WTC11 (cell line): ENCODE measurements around the gene RUNX1. TPM values are rescaled to one million over a fixed set of nuclear protein-coding genes. Genes with fewer than 3 reads are reported as not detected.

Experiments
- ATAC-seq: fragments of 200-7000 bp; cut with Tn5 transposase; 2 replicates; pipeline ENCODE4 v1.10.0; 2021; ENCODE audit warnings: mild to moderate bottlenecking, moderate library complexity
- CTCF ChIA-PET: fragments of 300-600 bp; sonication (Branson Sonifier 250); formaldehyde crosslinking; loops from one replicate; lab custom pipeline; 2021; ENCODE audit warnings: antibody characterized with exemption; lab: Charles Lee
- POLR2A ChIA-PET: fragments of 350-600 bp; sonication (Branson Sonifier 250); formaldehyde crosslinking; loops from one replicate; lab custom pipeline; 2021; ENCODE audit warnings: antibody characterized with exemption; lab: Charles Lee
- DNase-seq: peaks from one replicate; pipeline ENCODE4 v3.0.0; 2021; ENCODE audit warnings: low spot score
- H3K27ac Mint-ChIP-seq: 2 replicates; pipeline ENCODE4 v1.8.0; 2021; ENCODE audit warnings: mixed read lengths
- H3K27me3 Mint-ChIP-seq: 2 replicates; pipeline ENCODE4 v1.8.0; 2021; ENCODE audit warnings: low read depth, mild to moderate bottlenecking, moderate library complexity, mixed read lengths
- H3K36me3 Mint-ChIP-seq: 2 replicates; pipeline ENCODE4 v1.8.0; 2021; ENCODE audit warnings: mixed read lengths
- H3K4me1 Mint-ChIP-seq: 2 replicates; pipeline ENCODE4 v1.8.0; 2022; ENCODE audit warnings: mixed read lengths
- H3K4me3 Mint-ChIP-seq: 2 replicates; pipeline ENCODE4 v1.8.0; 2021; ENCODE audit warnings: mild to moderate bottlenecking, moderate library complexity, mixed read lengths
- H3K9me3 Mint-ChIP-seq: 2 replicates; pipeline ENCODE4 v1.8.0; 2021; ENCODE audit warnings: mixed read lengths
- CREB1 ChIP-seq: sonication (generic); formaldehyde crosslinking; IDR thresholded peaks from 2 replicates; pipeline ENCODE4 v1.8.0; 2023; ENCODE audit warnings: mild to moderate bottlenecking, missing genetic modification reagents
- ESRRA ChIP-seq: sonication (generic); formaldehyde crosslinking; IDR thresholded peaks from 2 replicates; pipeline ENCODE4 v1.8.1; 2022; ENCODE audit warnings: mild to moderate bottlenecking, missing genetic modification reagents, borderline replicate concordance
- GABPB1 ChIP-seq: sonication (generic); formaldehyde crosslinking; IDR thresholded peaks from 2 replicates; pipeline ENCODE4 v1.8.1; 2023; ENCODE audit warnings: mild to moderate bottlenecking, missing genetic modification reagents
- GRHL2 ChIP-seq: fragments of 250-450 bp; sonication (Bioruptor Pico); IDR thresholded peaks from 2 replicates; pipeline ENCODE4 v1.8.0; 2022; ENCODE audit warnings: mild to moderate bottlenecking, moderate library complexity; ENCODE audit not compliant: insufficient replicate concordance, severe bottlenecking
- IRF2 ChIP-seq: sonication (generic); formaldehyde crosslinking; IDR thresholded peaks from 2 replicates; pipeline ENCODE4 v1.8.0; 2022; ENCODE audit warnings: low read depth, missing genetic modification reagents, borderline replicate concordance
- JAZF1 ChIP-seq: fragments of 250-450 bp; sonication (Bioruptor Pico); IDR thresholded peaks from 2 replicates; pipeline ENCODE4 v1.9.0; 2021; ENCODE audit warnings: moderate library complexity, mild to moderate bottlenecking, inconsistent platforms
- NFATC4 ChIP-seq: fragments of 250-450 bp; sonication (Bioruptor Pico); IDR thresholded peaks from 2 replicates; pipeline ENCODE4 v1.9.0; 2021; ENCODE audit warnings: mild to moderate bottlenecking
- PRRX2 ChIP-seq: fragments of 250-450 bp; sonication (Bioruptor Pico); IDR thresholded peaks from 2 replicates; pipeline ENCODE4 v1.8.0; 2021; ENCODE audit warnings: mild to moderate bottlenecking
- RELA ChIP-seq: sonication (generic); formaldehyde crosslinking; IDR thresholded peaks from 2 replicates; pipeline ENCODE4 v1.8.1; 2022; ENCODE audit warnings: missing genetic modification reagents, mild to moderate bottlenecking, borderline replicate concordance
- TCF7 ChIP-seq: sonication (generic); formaldehyde crosslinking; IDR thresholded peaks from 2 replicates; pipeline ENCODE4 v1.8.0; 2022; ENCODE audit warnings: mild to moderate bottlenecking, low read depth, missing genetic modification reagents, moderate library complexity
- TP53 ChIP-seq: sonication (generic); formaldehyde crosslinking; IDR thresholded peaks from 2 replicates; pipeline ENCODE4 v1.8.1; 2023; ENCODE audit warnings: mild to moderate bottlenecking, missing genetic modification reagents
- ZNF121 ChIP-seq: sonication (generic); formaldehyde crosslinking; IDR thresholded peaks from 2 replicates; pipeline ENCODE4 v1.8.0; 2023; ENCODE audit warnings: missing genetic modification reagents
- ZNF219 ChIP-seq: sonication (generic); formaldehyde crosslinking; IDR thresholded peaks from 2 replicates; pipeline ENCODE4 v1.8.0; 2023; ENCODE audit warnings: missing genetic modification reagents, mild to moderate bottlenecking, borderline replicate concordance
- ZNF263 ChIP-seq: sonication (generic); formaldehyde crosslinking; IDR thresholded peaks from 2 replicates; pipeline ENCODE4 v1.8.1; 2022; ENCODE audit warnings: low read depth, mild to moderate bottlenecking, moderate library complexity, missing genetic modification reagents
- ZNF396 ChIP-seq: fragments of 250-450 bp; sonication (Bioruptor Pico); IDR thresholded peaks from 2 replicates; pipeline ENCODE4 v1.8.0; 2021; ENCODE audit warnings: mild to moderate bottlenecking, moderate library complexity, borderline replicate concordance
- total RNA-seq: library from RNA; stranded (reverse); gene quantifications from 3 replicates; pipeline ENCODE4 v1.2.3, GENCODE V29; 2021
- TF ChIP-seq, protein P1 (sequence below): fragments of 250-450 bp; sonication (Bioruptor Pico); conservative IDR thresholded peaks from 2 replicates; pipeline ENCODE4 v1.9.0; 2021; ENCODE audit warnings: mild to moderate bottlenecking
- TF ChIP-seq, protein P2 (sequence below): sonication (generic); formaldehyde crosslinking; IDR thresholded peaks from 2 replicates; pipeline ENCODE4 v1.8.1; 2022; ENCODE audit warnings: low read depth, mild to moderate bottlenecking, moderate library complexity, missing genetic modification reagents, borderline replicate concordance
- TF ChIP-seq, protein P3 (sequence below): fragments of 250-450 bp; sonication (Bioruptor Pico); IDR thresholded peaks from 2 replicates; pipeline ENCODE4 v1.9.0; 2021; ENCODE audit warnings: mild to moderate bottlenecking
- TF ChIP-seq, protein P4 (sequence below): fragments of 250-450 bp; sonication (Bioruptor Pico); IDR thresholded peaks from 2 replicates; pipeline ENCODE4 v1.9.0; 2021; ENCODE audit warnings: mild to moderate bottlenecking, borderline replicate concordance
- TF ChIP-seq, protein P5 (sequence below): sonication (generic); formaldehyde crosslinking; IDR thresholded peaks from 2 replicates; pipeline ENCODE4 v1.8.1; 2023; ENCODE audit warnings: mild to moderate bottlenecking, missing genetic modification reagents, borderline replicate concordance

Gene RUNX1
- total RNA-seq, 1 experiment from 2014 or later = 2.2 TPM

DNA sequence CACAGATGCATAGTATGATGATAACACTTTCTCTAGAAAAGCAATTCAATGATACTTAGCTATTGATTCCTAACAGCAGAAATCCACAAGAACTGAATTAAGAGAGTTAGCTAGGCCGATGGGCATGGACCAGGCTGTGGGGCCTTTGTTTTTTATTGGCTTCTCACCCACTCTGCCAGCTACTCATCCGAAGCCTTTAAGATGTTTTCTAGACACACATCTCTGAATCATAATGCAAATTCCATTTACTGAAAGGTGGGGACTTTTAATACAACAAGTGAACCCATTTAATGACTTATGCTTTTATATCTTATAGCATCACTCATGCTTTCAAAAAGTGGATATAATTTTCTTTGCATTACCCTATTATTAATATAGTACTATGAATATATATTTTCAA lies 170.2 kb downstream of the RUNX1 start:
- TF ChIP-seq, protein P1, sequence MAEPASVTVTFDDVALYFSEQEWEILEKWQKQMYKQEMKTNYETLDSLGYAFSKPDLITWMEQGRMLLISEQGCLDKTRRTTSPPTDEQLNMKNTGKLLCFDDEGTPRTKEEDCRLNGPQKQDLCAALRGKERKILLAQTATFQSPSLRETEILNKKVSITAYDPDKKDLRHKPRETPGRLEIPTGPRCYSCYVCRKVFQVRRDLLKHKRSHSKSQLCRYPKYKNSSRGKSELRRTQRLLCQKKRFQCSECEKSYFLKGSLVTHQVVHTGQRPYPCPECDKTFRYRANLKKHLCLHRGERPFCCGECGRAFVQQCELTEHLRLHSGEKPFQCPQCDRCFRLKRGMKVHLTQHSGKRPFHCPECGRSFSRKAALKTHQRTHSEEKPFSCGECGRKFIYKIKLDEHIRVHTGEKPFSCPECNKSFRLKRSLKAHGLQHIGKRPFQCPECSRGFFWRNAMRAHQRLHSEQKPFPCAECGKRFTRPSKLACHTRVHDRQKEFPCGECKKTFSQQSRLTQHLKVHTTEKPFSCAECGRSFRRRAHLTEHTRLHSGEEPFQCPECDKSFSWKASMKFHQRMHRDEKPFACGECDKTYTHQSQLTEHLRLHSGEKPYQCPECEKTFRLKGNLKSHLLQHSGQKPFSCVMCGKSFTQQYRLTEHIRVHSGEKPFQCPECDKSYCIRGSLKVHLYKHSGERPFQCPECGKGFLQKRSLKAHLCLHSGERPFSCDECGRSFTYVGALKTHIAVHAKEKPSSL = no peak
- TF ChIP-seq GRHL2 (CRISPR knock-in tag) = no peak
- TF ChIP-seq RELA = no peak
- TF ChIP-seq TCF7 = no peak
- no peak for TF ChIP-seq NFATC4 (CRISPR knock-in tag)
- TF ChIP-seq, protein P2, sequence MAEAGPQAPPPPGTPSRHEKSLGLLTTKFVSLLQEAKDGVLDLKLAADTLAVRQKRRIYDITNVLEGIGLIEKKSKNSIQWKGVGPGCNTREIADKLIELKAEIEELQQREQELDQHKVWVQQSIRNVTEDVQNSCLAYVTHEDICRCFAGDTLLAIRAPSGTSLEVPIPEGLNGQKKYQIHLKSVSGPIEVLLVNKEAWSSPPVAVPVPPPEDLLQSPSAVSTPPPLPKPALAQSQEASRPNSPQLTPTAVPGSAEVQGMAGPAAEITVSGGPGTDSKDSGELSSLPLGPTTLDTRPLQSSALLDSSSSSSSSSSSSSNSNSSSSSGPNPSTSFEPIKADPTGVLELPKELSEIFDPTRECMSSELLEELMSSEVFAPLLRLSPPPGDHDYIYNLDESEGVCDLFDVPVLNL (CRISPR knock-in tag) = no peak
- no peak for TF ChIP-seq CREB1 (CRISPR knock-in tag)
- no peak for TF ChIP-seq GABPB1
- TF ChIP-seq ZNF219 (CRISPR knock-in tag) = no peak
- TF ChIP-seq, protein P3, sequence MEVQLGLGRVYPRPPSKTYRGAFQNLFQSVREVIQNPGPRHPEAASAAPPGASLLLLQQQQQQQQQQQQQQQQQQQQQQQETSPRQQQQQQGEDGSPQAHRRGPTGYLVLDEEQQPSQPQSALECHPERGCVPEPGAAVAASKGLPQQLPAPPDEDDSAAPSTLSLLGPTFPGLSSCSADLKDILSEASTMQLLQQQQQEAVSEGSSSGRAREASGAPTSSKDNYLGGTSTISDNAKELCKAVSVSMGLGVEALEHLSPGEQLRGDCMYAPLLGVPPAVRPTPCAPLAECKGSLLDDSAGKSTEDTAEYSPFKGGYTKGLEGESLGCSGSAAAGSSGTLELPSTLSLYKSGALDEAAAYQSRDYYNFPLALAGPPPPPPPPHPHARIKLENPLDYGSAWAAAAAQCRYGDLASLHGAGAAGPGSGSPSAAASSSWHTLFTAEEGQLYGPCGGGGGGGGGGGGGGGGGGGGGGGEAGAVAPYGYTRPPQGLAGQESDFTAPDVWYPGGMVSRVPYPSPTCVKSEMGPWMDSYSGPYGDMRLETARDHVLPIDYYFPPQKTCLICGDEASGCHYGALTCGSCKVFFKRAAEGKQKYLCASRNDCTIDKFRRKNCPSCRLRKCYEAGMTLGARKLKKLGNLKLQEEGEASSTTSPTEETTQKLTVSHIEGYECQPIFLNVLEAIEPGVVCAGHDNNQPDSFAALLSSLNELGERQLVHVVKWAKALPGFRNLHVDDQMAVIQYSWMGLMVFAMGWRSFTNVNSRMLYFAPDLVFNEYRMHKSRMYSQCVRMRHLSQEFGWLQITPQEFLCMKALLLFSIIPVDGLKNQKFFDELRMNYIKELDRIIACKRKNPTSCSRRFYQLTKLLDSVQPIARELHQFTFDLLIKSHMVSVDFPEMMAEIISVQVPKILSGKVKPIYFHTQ (CRISPR knock-in tag) = no peak
- TF ChIP-seq JAZF1 (CRISPR knock-in tag) = no peak
- TF ChIP-seq ESRRA (CRISPR knock-in tag) = no peak
- TF ChIP-seq, protein P4, sequence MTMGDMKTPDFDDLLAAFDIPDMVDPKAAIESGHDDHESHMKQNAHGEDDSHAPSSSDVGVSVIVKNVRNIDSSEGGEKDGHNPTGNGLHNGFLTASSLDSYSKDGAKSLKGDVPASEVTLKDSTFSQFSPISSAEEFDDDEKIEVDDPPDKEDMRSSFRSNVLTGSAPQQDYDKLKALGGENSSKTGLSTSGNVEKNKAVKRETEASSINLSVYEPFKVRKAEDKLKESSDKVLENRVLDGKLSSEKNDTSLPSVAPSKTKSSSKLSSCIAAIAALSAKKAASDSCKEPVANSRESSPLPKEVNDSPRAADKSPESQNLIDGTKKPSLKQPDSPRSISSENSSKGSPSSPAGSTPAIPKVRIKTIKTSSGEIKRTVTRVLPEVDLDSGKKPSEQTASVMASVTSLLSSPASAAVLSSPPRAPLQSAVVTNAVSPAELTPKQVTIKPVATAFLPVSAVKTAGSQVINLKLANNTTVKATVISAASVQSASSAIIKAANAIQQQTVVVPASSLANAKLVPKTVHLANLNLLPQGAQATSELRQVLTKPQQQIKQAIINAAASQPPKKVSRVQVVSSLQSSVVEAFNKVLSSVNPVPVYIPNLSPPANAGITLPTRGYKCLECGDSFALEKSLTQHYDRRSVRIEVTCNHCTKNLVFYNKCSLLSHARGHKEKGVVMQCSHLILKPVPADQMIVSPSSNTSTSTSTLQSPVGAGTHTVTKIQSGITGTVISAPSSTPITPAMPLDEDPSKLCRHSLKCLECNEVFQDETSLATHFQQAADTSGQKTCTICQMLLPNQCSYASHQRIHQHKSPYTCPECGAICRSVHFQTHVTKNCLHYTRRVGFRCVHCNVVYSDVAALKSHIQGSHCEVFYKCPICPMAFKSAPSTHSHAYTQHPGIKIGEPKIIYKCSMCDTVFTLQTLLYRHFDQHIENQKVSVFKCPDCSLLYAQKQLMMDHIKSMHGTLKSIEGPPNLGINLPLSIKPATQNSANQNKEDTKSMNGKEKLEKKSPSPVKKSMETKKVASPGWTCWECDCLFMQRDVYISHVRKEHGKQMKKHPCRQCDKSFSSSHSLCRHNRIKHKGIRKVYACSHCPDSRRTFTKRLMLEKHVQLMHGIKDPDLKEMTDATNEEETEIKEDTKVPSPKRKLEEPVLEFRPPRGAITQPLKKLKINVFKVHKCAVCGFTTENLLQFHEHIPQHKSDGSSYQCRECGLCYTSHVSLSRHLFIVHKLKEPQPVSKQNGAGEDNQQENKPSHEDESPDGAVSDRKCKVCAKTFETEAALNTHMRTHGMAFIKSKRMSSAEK (CRISPR knock-in tag) = no peak
- no peak for TF ChIP-seq PRRX2
- TF ChIP-seq, protein P5, sequence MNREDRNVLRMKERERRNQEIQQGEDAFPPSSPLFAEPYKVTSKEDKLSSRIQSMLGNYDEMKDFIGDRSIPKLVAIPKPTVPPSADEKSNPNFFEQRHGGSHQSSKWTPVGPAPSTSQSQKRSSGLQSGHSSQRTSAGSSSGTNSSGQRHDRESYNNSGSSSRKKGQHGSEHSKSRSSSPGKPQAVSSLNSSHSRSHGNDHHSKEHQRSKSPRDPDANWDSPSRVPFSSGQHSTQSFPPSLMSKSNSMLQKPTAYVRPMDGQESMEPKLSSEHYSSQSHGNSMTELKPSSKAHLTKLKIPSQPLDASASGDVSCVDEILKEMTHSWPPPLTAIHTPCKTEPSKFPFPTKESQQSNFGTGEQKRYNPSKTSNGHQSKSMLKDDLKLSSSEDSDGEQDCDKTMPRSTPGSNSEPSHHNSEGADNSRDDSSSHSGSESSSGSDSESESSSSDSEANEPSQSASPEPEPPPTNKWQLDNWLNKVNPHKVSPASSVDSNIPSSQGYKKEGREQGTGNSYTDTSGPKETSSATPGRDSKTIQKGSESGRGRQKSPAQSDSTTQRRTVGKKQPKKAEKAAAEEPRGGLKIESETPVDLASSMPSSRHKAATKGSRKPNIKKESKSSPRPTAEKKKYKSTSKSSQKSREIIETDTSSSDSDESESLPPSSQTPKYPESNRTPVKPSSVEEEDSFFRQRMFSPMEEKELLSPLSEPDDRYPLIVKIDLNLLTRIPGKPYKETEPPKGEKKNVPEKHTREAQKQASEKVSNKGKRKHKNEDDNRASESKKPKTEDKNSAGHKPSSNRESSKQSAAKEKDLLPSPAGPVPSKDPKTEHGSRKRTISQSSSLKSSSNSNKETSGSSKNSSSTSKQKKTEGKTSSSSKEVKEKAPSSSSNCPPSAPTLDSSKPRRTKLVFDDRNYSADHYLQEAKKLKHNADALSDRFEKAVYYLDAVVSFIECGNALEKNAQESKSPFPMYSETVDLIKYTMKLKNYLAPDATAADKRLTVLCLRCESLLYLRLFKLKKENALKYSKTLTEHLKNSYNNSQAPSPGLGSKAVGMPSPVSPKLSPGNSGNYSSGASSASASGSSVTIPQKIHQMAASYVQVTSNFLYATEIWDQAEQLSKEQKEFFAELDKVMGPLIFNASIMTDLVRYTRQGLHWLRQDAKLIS (CRISPR knock-in tag) = no peak
- TF ChIP-seq TP53 (CRISPR knock-in tag) = no peak
- TF ChIP-seq IRF2 (CRISPR knock-in tag) = no peak
- TF ChIP-seq ZNF263 (CRISPR knock-in tag) = no peak
- no peak for TF ChIP-seq ZNF121
- no peak for TF ChIP-seq ZNF396 (CRISPR knock-in tag)
- no peak overlapping the region for H3K27ac Mint-ChIP-seq
- 0 out of 2 replicates have a peak, but pooled peaks cover 3% of the 10 kb centered on the region for H3K4me1 Mint-ChIP-seq
- no peak for ATAC-seq
- no peak for DNase-seq
- H3K4me3 Mint-ChIP-seq = no peak overlapping the region
- peaks cover 34% of the 10 kb centered on the region for H3K27me3 Mint-ChIP-seq
- CTCF ChIA-PET = interaction anchor here (1.1 to 1.3 kb wide), 2 partner anchors 10 to 133 kb away, joined by 4 to 6 read pairs; no protein-coding TSS in a partner anchor
- no peaks in the 10 kb centered on the region for H3K9me3 Mint-ChIP-seq
- POLR2A ChIA-PET = no interaction called here
- H3K36me3 Mint-ChIP-seq = no peaks in the 10 kb centered on the region
